ENCODE measurements around the gene MRLN.

Gene MRLN

GRCh38 chr10:59694936-59695335 lies 58.3 kb downstream of the MRLN start:
- TF ChIP-seq CTCF (IDR thresholded peaks at IDR 0.05; ENCODE audit: insufficient read depth, low read length) (no peak), SPI1 (IDR thresholded peaks at IDR 0.05; ENCODE audit: borderline replicate concordance, low read depth) (no peak), POLR2AphosphoS5 (IDR thresholded peaks at IDR 0.05; ENCODE audit: low read depth) (no peak), REST (IDR thresholded peaks at IDR 0.05; ENCODE audit: insufficient replicate concordance, low read depth) (no peak), GABPA (IDR thresholded peaks at IDR 0.05; ENCODE audit: low read depth) (no peak)

GRCh38 chr10:59692113-59692512 lies 61.1 kb downstream of the MRLN start:
- no peak overlapping the region for H3K27ac ChIP-seq (replicated peaks)
- no peaks in the 10 kb centered on the region for H3K27me3 ChIP-seq (ENCODE audit: insufficient read depth, poor library complexity, severe bottlenecking)
- TF ChIP-seq POLR2AphosphoS5 (IDR thresholded peaks at IDR 0.05; ENCODE audit: low read depth) (no peak), REST (IDR thresholded peaks at IDR 0.05; ENCODE audit: insufficient replicate concordance, low read depth) (no peak), GABPA (IDR thresholded peaks at IDR 0.05; ENCODE audit: low read depth) (no peak), SPI1 (IDR thresholded peaks at IDR 0.05; ENCODE audit: borderline replicate concordance, low read depth) (no peak), CTCF (IDR thresholded peaks at IDR 0.05; ENCODE audit: insufficient read depth, low read length) (no peak)
- no peak for DNase-seq (ENCODE audit: low read depth in 1 of 2, low spot score in 1 of 2)
- no peak overlapping the region for H3K4me3 ChIP-seq (replicated peaks; ENCODE audit: insufficient read depth, low read length)

More at GRCh38 chr10:59694936-59695335, 58.3 kb downstream of the MRLN start:
- Histone ChIP-seq H3K27me3 (ENCODE audit: insufficient read depth, poor library complexity, severe bottlenecking) (no peaks in the 10 kb centered on the region), H3K4me3 (replicated peaks; ENCODE audit: insufficient read depth, low read length) (no peak overlapping the region), H3K27ac (replicated peaks) (no peak overlapping the region)
- no peak for DNase-seq (ENCODE audit: low read depth in 1 of 2, low spot score in 1 of 2)

- TF ChIP-seq CTCF (IDR thresholded peaks at IDR 0.05; ENCODE audit: insufficient read depth, low read length) (no peak), GABPA (IDR thresholded peaks at IDR 0.05; ENCODE audit: low read depth) (no peak), POLR2AphosphoS5 (IDR thresholded peaks at IDR 0.05; ENCODE audit: low read depth) (no peak), SPI1 (IDR thresholded peaks at IDR 0.05; ENCODE audit: borderline replicate concordance, low read depth) (peak; percentile 70; the same call in 1 of the 2 replicates)
- H3K4me3 ChIP-seq (replicated peaks; ENCODE audit: insufficient read depth, low read length), result no peak overlapping the region
- H3K27ac ChIP-seq (replicated peaks), result no peak overlapping the region
- DNase-seq (ENCODE audit: low read depth in 1 of 2, low spot score in 1 of 2), result peak in 1 of 2 experiments; percentile 59
- no peaks in the 10 kb centered on the region for H3K27me3 ChIP-seq (ENCODE audit: insufficient read depth, poor library complexity, severe bottlenecking)
Measured at GRCh38 chr10:59688921-59689351, 64.3 kb downstream of the MRLN start.

GRCh38 chr10:59687657-59688056 lies 65.6 kb downstream of the MRLN start:
- H3K4me3 ChIP-seq (replicated peaks; ENCODE audit: insufficient read depth, low read length), result no peak overlapping the region
- no peak overlapping the region for H3K27ac ChIP-seq (replicated peaks)
- TF ChIP-seq POLR2AphosphoS5 (IDR thresholded peaks at IDR 0.05; ENCODE audit: low read depth) (no peak), REST (IDR thresholded peaks at IDR 0.05; ENCODE audit: insufficient replicate concordance, low read depth) (no peak), GABPA (IDR thresholded peaks at IDR 0.05; ENCODE audit: low read depth) (no peak)
- no peaks in the 10 kb centered on the region for H3K27me3 ChIP-seq (ENCODE audit: insufficient read depth, poor library complexity, severe bottlenecking)
- no peak for DNase-seq (ENCODE audit: low read depth in 1 of 2, low spot score in 1 of 2)
